ENCODE measurements around the gene STYXL2. TPM values are rescaled to one million over a fixed set of nuclear protein-coding genes. Genes with fewer than 3 reads are reported as not detected.

STYXL2 gene
- total and polyA plus RNA-seq, 2 donors (not counting 3 experiments of a cell fraction or from before 2014, with no cell fraction given) = not detected

GRCh38 chr1:167121375-167122120, 27.7 kb downstream of the STYXL2 start:
- intact Hi-C loops (cut with micrococcal nuclease) = loop anchor here (5.0 kb wide), 1 partner anchor 54 kb away; no protein-coding TSS in a partner anchor
- no peak for FAIRE-seq
- TF ChIP-seq POLR2AphosphoS5 (IDR thresholded peaks at IDR 0.05; ENCODE audit: insufficient read depth, low read depth, low read length) = no peak
- no peak for TF ChIP-seq EZH2 (IDR thresholded peaks at IDR 0.05; ENCODE audit: borderline replicate concordance, low read depth, low read length, severe bottlenecking)
- TF ChIP-seq MYC (IDR thresholded peaks at IDR 0.05; ENCODE audit: low read depth, low read length) = no peak
- TF ChIP-seq MAX (IDR thresholded peaks at IDR 0.05; ENCODE audit: insufficient read depth, insufficient read length) = no peak
- DNase-seq (ENCODE audit: low read depth, low spot score) = peak; percentile 6
- no TSS peak for BruUV-seq (replicated peaks)
- Histone ChIP-seq H4K20me1 (replicated peaks; ENCODE audit: control insufficient read depth, extremely low read depth, insufficient read depth, low read length) (no peaks in the 10 kb centered on the region), H3K79me2 (ENCODE audit: control insufficient read depth, insufficient read depth, low read length) (no peaks in the 10 kb centered on the region), H3K4me1 (ENCODE audit: control insufficient read depth, extremely low read depth, insufficient read depth, low read length) (no peaks in the 10 kb centered on the region), H3K9me3 (replicated peaks; ENCODE audit: control insufficient read depth, insufficient read depth, low read length) (no peaks in the 10 kb centered on the region), H3K36me3 (ENCODE audit: control insufficient read depth in 2 of 2, extremely low read depth in 1 of 2, insufficient read depth in 2 of 2, low read length in 2 of 2) (no peaks in the 10 kb centered on the region), H3K9ac (replicated peaks; ENCODE audit: extremely low read depth, insufficient read depth, low read length) (no peak overlapping the region), H3K27ac (ENCODE audit: insufficient read depth, low read depth, low read length) (no peak overlapping the region), H2AFZ (ENCODE audit: low read depth, low read length) (peak overlapping the region; percentile 60), H3K4me3 (replicated peaks in 1 of 3; ENCODE audit: insufficient read depth in 1 of 3, low read depth in 1 of 3, low read length in 3 of 3) (no peak overlapping the region), H3K9me1 (replicated peaks; ENCODE audit: control insufficient read depth, extremely low read depth, insufficient read depth, low read length) (no peaks in the 10 kb centered on the region), H3K27me3 (ENCODE audit: control insufficient read depth in 2 of 2, insufficient read depth in 2 of 2, low read length in 2 of 2) (peaks cover 5 to 9% of the 10 kb centered on the region in 2 experiments), H3K4me2 (ENCODE audit: insufficient read depth, low read length) (no peak overlapping the region)
- ChIA-PET POLR2A (no interaction called here), CTCF (no interaction called here)
- dilution Hi-C loops (cut with MboI; ENCODE audit: extremely low pct_ligation_motif_present, low sequenced_read_pairs) = no loop called here

GRCh38 chr1:167122121-167122480, 28.2 kb downstream of the STYXL2 start:
- dilution Hi-C loops (cut with MboI; ENCODE audit: extremely low pct_ligation_motif_present, low sequenced_read_pairs) = no loop called here
- POLR2A ChIA-PET = no interaction called here
- no peak overlapping the region for H3K27ac ChIP-seq (ENCODE audit: insufficient read depth, low read depth, low read length)

More at GRCh38 chr1:167122121-167122480, 28.2 kb downstream of the STYXL2 start:
- no peak overlapping the region for H2AFZ ChIP-seq (ENCODE audit: low read depth, low read length)
- DNase-seq (ENCODE audit: low read depth, low spot score) = no peak
- no peak overlapping the region for H3K4me2 ChIP-seq (ENCODE audit: insufficient read depth, low read length)
- peaks cover 5 to 9% of the 10 kb centered on the region in 2 experiments for H3K27me3 ChIP-seq (ENCODE audit: control insufficient read depth in 2 of 2, insufficient read depth in 2 of 2, low read length in 2 of 2)
- no TSS peak for BruUV-seq (replicated peaks)
- no peaks in the 10 kb centered on the region for H3K9me3 ChIP-seq (replicated peaks; ENCODE audit: control insufficient read depth, insufficient read depth, low read length)
- no peaks in the 10 kb centered on the region for H3K79me2 ChIP-seq (ENCODE audit: control insufficient read depth, insufficient read depth, low read length)
- H3K9me1 ChIP-seq (replicated peaks; ENCODE audit: control insufficient read depth, extremely low read depth, insufficient read depth, low read length) = no peaks in the 10 kb centered on the region
- intact Hi-C loops (cut with micrococcal nuclease) = loop anchor here (5.0 kb wide), 1 partner anchor 55 kb away; no protein-coding TSS in a partner anchor
- TF ChIP-seq GATA2 (IDR thresholded peaks at IDR 0.05; ENCODE audit: insufficient read depth, insufficient read length, low read depth, low read length) (no peak), POLR2AphosphoS5 (IDR thresholded peaks at IDR 0.05; ENCODE audit: insufficient read depth, low read depth, low read length) (no peak), MAX (IDR thresholded peaks at IDR 0.05; ENCODE audit: insufficient read depth, insufficient read length) (no peak), FOS (IDR thresholded peaks at IDR 0.05; ENCODE audit: borderline replicate concordance, insufficient read depth, low read length) (no peak), CTCF (IDR thresholded peaks at IDR 0.05; ENCODE audit: extremely low read depth in 1 of 2, insufficient read depth in 1 of 2, low read depth in 1 of 2, low read length in 2 of 2) (no peak), JUN (IDR thresholded peaks at IDR 0.05; ENCODE audit: borderline replicate concordance, insufficient read depth, insufficient read length, low read depth) (no peak), EZH2 (IDR thresholded peaks at IDR 0.05; ENCODE audit: borderline replicate concordance, low read depth, low read length, severe bottlenecking) (no peak), POLR2A (IDR thresholded peaks at IDR 0.05; ENCODE audit: low read depth, low read length) (no peak), MYC (IDR thresholded peaks at IDR 0.05; ENCODE audit: low read depth, low read length) (no peak)
- no peak overlapping the region for H3K4me3 ChIP-seq (replicated peaks in 1 of 3; ENCODE audit: insufficient read depth in 1 of 3, low read depth in 1 of 3, low read length in 3 of 3)
- H3K9ac ChIP-seq (replicated peaks; ENCODE audit: extremely low read depth, insufficient read depth, low read length) = no peak overlapping the region
- no peaks in the 10 kb centered on the region for H4K20me1 ChIP-seq (replicated peaks; ENCODE audit: control insufficient read depth, extremely low read depth, insufficient read depth, low read length)
- H3K4me1 ChIP-seq (ENCODE audit: control insufficient read depth, extremely low read depth, insufficient read depth, low read length) = no peaks in the 10 kb centered on the region
- no peak for FAIRE-seq
- no peaks in the 10 kb centered on the region for H3K36me3 ChIP-seq (ENCODE audit: control insufficient read depth in 2 of 2, extremely low read depth in 1 of 2, insufficient read depth in 2 of 2, low read length in 2 of 2)
- CTCF ChIA-PET = interaction anchor here (0.8 kb wide), 1 partner anchor 238 kb away, joined by 3 read pairs; no protein-coding TSS in a partner anchor

Data from endothelial cell of umbilical vein (primary cell).